Vagina (tissue), 2 donors: Measurements from ENCODE around the gene TMEM252.

Experiments
- POLR2A ChIP-seq, 2 donors: fragments of 450-650 bp; IDR thresholded peaks; one replicate each; pipeline ENCODE4 v1.6.1; 2017; ENCODE audit warnings: antibody characterized with exemption in 2 of 2, mild to moderate bottlenecking in 2 of 2, moderate library complexity in 2 of 2
- POLR2AphosphoS5 ChIP-seq, 2 donors: sonication (generic); formaldehyde crosslinking; IDR thresholded peaks; one replicate each; pipeline ENCODE4 v1.9.0; 2017; ENCODE audit warnings: antibody characterized with exemption in 2 of 2, mild to moderate bottlenecking in 2 of 2, low read depth in 1 of 2; ENCODE audit not compliant: insufficient read depth in 1 of 2
- TF ChIP-seq, protein P1 (sequence below), 3 experiments: fragments of 450-650 bp in 2 of 3; fragments of 200-600 bp in 1 of 3; sonication (generic) in 1 of 3; IDR thresholded peaks; one replicate each; pipeline ENCODE4 v1.5.1; 2017 to 2019; ENCODE audit warnings: antibody characterized with exemption in 3 of 3, mild to moderate bottlenecking in 2 of 3, moderate library complexity in 2 of 3

DNA sequence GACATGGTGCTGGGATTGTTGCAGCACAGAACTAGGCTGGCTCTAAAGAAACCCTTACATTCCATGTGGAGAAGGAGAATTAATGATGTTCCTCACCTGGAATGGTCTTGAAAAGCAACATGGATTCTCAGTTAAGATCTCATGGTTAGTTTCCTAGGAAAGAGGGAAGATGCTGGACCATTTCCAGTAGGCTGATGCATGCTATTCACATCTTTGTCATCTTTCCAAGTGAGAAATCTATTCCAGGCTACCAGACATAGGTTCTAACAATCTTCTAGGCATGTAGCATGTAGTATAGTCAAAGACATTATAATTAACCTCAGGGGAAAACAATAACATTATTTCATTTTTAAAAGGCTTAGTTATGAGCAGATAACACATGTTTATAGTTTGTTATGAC, 44.3 kb downstream of the TMEM252 start:
- TF ChIP-seq, protein P1, sequence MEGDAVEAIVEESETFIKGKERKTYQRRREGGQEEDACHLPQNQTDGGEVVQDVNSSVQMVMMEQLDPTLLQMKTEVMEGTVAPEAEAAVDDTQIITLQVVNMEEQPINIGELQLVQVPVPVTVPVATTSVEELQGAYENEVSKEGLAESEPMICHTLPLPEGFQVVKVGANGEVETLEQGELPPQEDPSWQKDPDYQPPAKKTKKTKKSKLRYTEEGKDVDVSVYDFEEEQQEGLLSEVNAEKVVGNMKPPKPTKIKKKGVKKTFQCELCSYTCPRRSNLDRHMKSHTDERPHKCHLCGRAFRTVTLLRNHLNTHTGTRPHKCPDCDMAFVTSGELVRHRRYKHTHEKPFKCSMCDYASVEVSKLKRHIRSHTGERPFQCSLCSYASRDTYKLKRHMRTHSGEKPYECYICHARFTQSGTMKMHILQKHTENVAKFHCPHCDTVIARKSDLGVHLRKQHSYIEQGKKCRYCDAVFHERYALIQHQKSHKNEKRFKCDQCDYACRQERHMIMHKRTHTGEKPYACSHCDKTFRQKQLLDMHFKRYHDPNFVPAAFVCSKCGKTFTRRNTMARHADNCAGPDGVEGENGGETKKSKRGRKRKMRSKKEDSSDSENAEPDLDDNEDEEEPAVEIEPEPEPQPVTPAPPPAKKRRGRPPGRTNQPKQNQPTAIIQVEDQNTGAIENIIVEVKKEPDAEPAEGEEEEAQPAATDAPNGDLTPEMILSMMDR (IDR thresholded peaks at IDR 0.05), result no peak
- TF ChIP-seq POLR2AphosphoS5 (IDR thresholded peaks at IDR 0.05; ENCODE audit: insufficient read depth in 1 of 2, low read depth in 1 of 2) (no peak), POLR2A (IDR thresholded peaks at IDR 0.05) (no peak)
